HG02870 (cell line): ENCODE measurements around the gene NDST4.

Source experiments
- ATAC-seq: cut with Tn5 transposase; IDR thresholded peaks from one replicate; pipeline ENCODE4 v1.9.1; 2021; ENCODE audit warnings: mild to moderate bottlenecking, moderate library complexity; ENCODE audit not compliant: unreplicated experiment

Gene NDST4

DNA sequence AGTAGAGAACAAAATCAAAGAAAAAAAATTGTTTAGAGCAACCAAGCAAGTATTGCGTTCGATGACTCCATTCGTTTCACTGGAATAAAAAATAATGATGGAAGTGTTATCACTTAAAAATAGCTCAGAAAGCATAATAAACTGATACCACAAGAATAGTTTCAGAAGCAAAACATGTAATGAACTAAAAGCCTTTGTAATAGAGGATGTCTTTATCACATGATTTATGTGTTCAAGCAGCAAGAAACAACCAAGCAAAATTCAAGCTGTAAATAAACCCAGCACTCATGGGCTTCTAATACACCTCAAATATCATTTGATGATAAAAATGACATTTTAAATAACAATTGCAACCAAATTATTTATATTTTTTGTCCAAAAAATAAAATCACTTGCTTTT, 192.2 kb downstream of the NDST4 start:
- no peak for ATAC-seq

- ATAC-seq = no peak
Observed at GRCh38 chr4:114911111-114911510, 202.3 kb downstream of the NDST4 start.

DNA sequence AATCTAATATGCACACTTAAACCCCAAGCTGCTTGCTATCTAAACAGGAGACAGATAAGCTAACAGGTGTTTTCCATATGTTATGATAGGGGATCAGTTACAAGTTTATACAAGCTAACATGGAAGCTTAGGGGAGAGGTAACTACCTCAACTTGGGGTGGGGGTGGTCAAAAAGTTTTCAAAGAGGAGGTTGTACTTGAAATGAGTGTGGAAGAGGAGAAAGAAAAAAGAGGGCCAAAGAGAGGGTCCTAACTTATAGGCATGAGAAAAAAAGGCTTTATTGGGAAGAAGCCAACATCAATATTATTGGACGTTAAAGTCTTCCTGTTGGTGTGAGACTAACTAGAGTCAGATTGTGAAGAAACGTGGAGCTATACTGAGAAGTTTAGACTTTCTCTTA, 205.9 kb downstream of the NDST4 start:
- no peak for ATAC-seq

DNA sequence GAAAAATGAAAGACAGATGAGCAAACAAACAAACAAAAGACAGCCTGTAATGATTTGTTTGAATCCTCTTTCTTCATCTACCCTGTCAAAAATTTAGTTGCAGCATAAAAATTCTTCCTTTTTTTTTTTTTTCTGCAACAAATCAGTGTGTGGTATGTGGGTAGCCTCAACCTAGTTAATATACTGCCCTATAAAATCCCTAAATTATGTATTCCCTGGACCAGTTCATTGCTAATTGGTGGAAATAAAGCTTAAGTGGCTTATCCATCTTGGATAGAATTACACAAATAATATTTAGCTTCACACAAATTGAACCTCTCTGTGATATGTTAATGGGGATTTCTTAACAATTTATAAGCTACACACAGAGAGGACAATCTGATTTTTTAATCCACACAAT, 208.4 kb downstream of the NDST4 start:
- ATAC-seq = no peak

DNA sequence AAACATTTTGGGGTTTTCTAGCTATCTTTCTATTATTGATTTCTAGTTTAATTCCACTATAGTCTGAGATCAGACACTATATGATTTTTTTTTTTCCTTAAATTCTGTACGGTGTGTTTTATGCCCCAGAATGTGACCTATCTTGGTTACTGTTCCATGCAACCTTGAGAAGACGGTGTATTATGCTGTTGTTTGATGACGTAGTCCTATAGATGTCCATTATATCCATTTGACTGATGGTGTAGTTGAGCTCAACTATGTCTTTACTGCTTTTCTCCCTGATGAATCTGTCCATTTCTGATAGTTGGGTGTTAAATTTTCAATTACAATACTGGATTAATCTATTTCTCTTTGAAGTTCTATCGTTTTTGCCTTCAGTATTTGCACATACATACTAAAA, 212.5 kb downstream of the NDST4 start:
- no peak for ATAC-seq

DNA sequence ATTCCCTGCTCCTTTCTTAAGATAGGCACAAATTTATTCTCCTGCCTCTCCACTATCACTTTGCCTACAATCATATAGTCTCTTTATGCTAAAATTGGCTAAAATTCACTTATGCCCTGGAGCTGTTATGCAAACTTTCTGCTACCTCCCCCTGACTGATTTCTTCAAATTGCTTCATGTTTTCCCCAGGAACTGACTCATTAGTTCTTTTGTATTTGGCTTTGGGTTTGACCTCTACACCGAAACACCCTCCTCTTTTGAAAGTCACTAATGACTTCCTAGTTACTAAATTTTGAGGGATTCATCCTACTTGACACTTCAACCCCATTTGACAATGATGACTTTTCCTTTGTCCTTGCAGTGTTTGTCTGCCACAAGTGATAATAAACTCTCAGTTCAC, 222.6 kb downstream of the NDST4 start:
- no peak for ATAC-seq

DNA sequence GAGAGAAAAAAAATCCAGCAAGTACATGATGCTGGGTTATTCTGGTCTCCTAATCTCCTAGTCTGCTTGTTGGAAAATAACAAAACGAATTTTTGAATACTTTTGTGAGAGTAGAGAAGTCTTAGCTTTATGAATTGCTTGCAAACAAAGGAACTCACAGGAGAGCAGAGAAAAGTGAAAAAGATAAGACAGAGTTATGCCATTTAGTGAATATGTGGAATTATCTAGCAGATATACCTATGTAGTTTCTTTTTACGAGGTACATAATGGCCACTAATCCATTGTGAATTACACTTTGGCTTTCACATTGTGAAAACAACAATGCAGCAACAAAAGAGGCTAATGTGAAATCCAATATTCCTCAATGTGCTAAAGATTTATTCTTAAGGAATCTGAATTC, 226.7 kb downstream of the NDST4 start:
- ATAC-seq = no peak

- no peak for ATAC-seq
Observed at GRCh38 chr4:114883641-114884040, 229.8 kb downstream of the NDST4 start.

- ATAC-seq = no peak
Observed at GRCh38 chr4:114879916-114880669, 233.3 kb downstream of the NDST4 start.

DNA sequence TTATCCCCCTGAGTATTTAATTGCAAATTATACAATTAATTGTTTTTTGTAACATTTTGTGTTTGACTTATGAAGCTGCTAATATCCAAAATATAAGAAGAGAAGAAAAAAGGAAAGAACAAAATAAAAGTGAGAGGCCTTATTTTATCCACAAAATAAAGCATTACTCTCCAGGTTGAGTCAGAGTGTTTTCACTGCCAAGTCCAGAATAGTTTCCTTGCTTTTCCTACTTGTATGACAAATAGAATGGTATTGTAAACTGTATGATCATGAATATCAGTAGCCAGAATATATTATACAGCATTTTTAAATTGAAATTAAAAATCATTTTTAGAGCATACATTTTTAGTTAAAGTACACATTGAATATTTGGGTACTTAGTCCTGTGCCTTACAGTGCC, 237.8 kb downstream of the NDST4 start:
- no peak for ATAC-seq

- ATAC-seq = no peak
Observed at GRCh38 chr4:114874321-114874720, 239.1 kb downstream of the NDST4 start.

- peak; percentile 31 for ATAC-seq
Observed at GRCh38 chr4:114870987-114871386, 242.4 kb downstream of the NDST4 start.

DNA sequence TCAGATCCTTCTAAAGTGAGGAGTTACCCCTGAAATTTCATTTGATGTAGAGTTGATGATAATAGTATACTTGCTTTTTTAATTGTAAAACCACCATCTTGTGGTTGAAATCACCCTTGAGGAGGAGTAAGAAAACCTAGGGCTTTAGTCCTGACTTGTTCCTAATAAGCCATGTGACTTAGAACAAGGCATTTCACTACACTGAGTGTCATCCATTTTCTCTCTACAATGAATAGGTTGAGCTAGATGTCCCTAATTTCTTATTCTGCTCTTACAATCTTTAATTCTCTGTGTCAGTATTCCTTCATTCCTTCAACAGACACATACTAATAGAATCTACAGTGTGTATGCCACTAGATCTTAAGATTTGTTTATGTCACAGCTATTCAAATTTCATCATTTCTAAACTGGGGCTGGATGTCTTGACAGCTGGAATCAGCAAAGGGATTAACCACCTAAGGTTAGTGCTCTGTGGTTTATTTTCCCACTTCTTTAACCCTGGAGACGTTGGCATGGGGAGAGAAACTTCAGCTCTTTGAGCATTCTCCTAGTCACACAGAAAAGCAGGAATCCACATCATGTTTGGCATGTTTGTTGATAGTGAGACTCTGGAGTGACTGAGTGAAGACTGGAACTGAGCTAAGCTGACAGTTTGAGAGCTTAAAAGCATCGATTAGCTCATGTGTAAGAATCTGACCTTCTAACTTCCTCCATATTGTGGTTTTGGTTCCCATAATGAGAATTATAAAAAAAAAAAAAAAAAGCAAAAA, 246.3 kb downstream of the NDST4 start:
- peak; percentile 51 for ATAC-seq

DNA sequence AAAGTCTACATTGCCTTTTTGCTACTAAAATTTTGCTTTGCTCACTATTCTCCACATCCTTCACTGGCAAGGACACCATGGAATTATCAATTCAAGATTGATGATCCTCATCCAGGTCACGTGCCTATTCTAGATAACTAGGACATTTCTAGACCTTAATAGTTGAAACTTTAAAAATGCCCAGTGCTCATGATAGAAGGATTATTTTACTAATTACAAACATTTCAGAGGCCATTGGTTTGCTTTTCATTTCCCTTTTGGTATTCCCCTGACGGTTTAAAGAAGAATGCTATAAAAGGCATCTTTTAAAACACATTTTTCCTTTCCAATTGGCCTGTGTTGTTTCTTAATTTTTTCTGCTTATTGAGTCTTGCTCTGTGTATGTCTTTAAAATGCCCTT, 249.4 kb downstream of the NDST4 start:
- peak; percentile 31 for ATAC-seq

- ATAC-seq = no peak
Observed at GRCh38 chr4:114860786-114861185, 252.6 kb downstream of the NDST4 start.

DNA sequence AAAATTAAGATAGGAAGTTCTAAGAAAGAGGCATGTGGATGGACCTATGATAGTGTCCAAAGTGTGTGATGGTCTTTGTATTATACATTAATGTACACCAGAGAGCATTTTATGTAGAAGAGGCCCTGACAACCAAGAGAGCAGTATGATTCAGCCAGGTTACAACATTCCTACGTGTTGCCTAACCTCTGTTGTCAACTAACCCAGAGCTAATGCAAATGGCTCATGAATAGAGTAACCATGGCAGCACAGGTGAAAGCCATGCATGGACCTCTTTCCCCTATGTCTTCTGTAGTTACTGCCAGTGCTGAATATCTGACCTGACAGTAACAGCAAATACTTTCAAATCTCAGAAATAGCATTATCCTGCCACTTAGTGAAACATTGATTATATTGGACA, 255.6 kb downstream of the NDST4 start:
- no peak for ATAC-seq

DNA sequence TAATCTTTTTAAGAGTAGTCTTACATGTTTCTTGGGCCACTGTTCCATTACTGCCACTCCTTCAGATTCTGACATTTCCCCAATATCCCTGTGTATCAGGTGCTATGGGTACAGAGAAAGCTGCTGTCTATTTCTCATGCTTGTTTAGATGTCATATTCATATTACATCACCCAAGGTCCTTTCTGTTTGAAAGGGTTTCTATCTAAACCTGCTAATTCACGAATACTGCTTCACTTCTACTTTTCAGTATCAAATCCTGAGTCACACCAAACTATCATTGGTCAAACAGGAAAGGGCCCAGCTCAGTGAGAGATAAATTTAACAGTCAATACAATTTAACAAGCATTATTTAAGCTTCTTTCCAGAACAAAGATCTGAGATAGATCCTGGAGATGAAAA, 273.4 kb downstream of the NDST4 start:
- ATAC-seq = peak; percentile 89

GRCh38 chr4:114830628-114831027, 282.8 kb downstream of the NDST4 start:
- no peak for ATAC-seq

- ATAC-seq = no peak
Observed at GRCh38 chr4:114827651-114828050, 285.8 kb downstream of the NDST4 start.

DNA sequence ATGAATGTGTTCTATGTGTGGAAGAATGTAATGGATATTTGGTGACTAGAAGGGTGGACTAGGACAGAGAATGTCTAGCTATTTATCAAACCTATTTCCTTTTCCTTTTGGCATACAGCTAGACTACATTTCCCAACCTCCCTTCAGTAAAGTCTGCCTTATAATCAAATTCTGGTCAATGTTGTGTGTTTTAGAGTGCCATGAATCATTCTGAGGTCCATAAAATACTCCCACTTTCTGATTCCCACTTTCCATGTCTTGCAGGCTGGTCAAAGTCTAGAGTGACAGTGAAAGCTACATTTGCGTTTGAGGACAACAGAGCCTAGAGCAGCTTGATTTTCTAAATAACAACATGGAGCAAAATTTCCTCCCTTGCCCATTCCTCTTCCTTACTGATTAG, 297.7 kb downstream of the NDST4 start:
- no peak for ATAC-seq

- no peak for ATAC-seq
Observed at GRCh38 chr4:114813961-114814360, 299.5 kb downstream of the NDST4 start.

DNA sequence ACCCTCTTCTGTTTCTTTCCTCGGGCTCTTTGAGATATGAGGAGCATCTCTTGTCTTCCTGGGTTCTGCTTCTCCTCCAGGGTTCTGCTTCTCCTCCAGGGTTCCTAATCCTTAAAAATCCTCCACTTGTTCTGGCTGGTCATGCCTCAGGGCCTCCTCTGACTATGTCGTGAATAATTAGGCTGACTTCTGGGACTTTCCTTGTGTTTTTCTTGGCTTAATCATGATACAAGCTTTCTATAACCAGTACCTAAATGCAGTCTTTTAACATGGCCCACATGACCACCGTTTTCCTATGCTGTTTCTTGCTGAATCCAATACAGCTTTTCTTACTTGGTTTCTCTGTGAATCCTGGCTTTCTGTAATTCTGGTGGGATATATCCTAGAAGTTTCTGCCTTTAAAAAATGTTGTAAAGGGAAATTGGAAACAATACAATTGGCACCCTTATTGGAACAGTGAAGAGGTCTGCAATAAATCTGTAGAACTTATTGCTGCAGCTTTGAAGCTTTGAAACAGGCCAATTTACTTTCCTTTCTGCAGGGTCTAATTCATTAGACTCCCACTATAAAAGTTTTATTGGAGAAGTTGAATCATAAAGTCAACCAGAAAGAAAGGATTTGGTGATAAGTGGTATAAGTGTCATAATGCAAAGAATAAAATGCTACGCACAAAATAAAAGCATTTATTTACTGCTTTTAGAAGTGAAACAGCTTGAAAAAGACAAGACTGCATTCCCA, 301.7 kb downstream of the NDST4 start:
- ATAC-seq = no peak
